Measurements from ENCODE around the gene KRT8.

- no peak for TF ChIP-seq CTCF (conservative IDR thresholded peaks at IDR 0.05)
- no peak for TF ChIP-seq ZFX (IDR thresholded peaks at IDR 0.05)
These were observed 43.4 kb downstream of the KRT8 start for GRCh38 chr12:52861511-52861910.
